ENCODE results near the gene LAMA2.

DNA sequence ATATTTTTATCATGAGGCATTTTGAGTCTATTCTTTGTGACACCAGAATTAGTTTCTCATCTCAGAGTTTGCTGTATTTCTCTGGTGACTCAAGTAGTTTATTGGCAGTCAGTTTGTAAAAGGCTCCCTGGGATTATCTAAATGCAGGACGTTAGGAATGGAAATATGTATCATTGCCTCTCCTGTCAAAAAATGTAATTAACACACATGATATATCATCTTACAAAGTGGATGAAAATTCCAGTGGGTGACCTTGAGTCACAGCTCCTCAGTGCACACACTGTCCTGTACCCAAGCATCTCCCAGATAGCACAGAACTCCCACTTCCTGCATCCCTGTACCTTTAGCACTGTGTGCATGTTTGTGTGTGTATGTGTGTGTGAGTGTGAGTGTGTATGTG is 258.6 kb downstream of the LAMA2 start:
- no peak for TF ChIP-seq RAD21 (IDR thresholded peaks at IDR 0.05; ENCODE audit: low read depth)
- TF ChIP-seq ZBTB7A (IDR thresholded peaks at IDR 0.05; ENCODE audit: low read depth): no peak
